KG1 (cell line): Measurements from ENCODE around the gene RAPSN.

Experiments used
- DNase-seq: peaks from one replicate; lab custom pipeline; 2025; lab: John Stamatoyannopoulos, UW

RAPSN gene

DNA sequence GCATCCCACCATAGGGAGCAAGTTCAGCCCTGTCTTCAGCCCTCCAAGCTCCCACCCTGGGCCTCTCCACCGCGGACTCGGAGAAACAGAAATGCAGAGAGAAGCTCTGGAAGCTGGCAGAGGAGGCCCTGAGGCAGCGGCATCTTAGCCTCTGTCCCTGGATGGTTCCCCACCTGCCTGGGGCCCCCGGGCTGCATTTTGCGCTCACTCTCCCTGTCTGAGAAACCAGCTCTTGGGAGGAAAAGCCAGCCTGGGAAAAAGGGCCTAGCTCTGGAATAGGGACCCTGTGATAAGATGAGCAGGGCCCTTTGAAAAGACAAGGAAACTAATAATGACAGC is 58.5 kb downstream of the RAPSN start:
- DNase-seq: no peak

DNA sequence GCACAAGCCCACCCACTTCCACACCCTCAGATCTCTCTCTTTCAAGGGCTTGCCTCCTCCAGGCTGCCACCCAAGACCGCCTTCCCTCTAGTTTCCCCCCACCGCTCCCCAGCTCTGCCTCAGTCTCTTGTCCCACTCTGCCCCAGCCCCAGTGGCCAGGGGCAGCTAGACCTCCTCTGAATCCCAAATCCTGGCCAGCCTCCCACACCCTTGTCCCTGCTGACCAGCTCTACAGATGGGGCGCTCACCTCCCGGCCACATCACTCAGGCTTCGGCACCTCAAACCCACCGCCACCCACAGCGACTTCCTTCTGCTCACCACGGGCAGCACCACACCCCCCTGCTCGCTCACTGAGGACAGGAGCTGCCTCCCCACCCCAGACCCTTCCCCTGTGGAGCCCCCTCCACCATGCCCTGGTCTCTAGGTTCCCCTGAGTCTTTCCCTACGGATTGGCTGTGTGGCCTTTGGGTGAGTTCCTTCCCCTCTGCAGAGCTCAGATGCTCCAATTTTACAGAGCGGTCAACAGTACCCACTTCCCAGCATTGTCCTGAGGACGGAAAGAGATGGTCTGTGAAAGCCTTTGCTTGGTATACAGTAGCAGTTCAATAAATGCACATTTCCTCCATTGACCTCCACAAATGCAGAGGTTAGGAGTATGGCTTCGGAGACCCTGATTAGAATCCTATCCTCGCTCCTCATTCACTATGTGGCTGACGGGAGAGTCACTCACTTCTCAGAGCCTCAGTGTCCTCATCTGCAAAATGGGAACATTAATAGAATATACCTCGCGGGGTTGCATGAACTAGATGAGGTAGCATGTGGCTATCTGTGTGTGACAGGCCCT is 59.1 kb downstream of the RAPSN start:
- no peak for DNase-seq

DNA sequence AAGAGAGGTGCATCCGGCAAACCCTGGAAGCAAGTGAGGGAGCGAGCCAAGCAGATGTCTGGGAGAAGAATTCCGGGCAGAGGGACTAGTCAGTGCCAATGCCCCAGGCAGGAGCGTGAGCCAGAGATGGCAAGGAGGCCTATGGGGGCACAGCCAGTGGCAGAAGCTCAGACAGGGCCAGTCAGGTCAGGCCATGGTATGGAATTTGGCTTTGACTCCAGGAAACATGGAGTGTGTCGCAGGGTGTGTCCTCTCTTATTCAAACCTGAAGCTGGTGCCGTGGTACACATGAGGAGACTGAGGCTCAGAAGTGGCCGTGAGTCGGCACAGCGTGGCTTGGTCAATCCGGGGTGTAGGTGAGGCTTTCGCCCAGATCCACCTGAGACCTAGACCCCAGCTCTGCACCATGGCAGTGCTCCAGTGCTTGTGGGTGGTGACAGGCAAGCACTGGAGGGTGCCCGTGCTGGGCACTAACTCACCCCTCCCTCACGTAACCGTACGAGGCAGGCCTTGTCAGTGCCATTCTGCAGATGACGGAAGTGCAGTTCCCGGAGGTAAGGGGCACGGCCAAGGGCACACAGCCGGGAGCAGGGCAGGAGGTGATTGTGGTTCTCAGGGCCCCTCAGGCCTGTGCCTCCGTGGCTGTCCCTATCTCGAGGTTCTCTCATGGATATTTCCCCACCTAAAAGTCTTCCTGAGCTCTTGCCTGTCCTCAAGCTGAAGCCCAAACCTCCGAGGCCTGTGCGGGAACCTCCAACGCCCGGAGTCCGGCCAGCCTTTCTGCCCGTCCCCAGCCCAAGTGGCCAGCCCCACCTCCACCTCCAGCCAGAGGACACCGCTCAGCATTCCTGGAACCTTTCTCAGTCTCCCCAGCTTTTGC is 60.0 kb downstream of the RAPSN start:
- no peak for DNase-seq

DNA sequence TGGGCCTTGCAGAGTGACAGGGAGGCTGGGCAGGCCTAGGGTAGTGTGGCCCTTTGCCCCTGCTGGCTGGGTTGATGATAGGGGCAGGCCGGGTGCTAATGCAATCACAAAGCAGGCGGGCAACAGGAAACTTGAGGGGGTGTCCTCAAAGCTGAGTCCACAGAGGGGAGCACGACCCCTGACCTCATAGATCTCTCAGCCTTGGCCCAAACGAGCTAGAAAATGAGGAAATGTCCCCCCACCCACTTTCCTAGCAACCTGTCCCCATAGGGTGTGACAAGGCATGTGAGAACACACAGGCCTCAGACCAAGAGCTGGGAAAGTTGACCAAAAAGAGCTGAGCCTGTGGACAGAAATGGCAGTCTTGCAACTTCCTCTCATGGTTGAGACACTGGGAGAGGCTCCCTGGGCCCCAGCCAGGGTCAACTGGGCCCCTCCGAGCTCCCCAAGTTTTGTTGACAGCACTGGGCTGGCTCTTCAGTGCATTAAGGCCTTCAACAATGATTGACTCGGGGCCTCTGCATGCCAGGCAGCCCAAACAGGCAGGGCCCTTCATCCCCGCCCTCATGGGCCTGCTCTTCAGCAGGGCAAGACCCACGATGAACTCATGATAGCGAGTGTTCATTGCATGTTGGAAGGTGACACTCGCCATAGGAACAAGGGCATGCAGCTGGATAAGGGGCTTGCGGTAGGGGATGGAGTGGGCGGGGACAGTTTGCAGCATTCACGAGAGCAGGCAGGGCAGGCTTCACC is 60.8 kb downstream of the RAPSN start:
- no peak for DNase-seq
